ENCODE measurements around the gene GIMAP5. TPM values are rescaled to one million over a fixed set of nuclear protein-coding genes. Genes with fewer than 3 reads are reported as not detected.

Gene GIMAP5
- total and polyA plus RNA-seq, 9 donors = 6.1 to 11.6 (median 9.3) TPM

Other genes with a start within 250 kb of the GIMAP5 start
- 5.9 TPM for gene GIMAP7, start 222.5 kb upstream of the GIMAP5 start, total RNA-seq
- 10 to 100 TPM in 7 of 8 donors, 1 to 10 TPM in 1; 9.0 to 12.8 (median 11.1) TPM for gene GIMAP7, start 222.5 kb upstream of the GIMAP5 start, polyA plus RNA-seq (ENCODE audit: insufficient read depth in 1 of 8, insufficient read length in 8 of 8, low replicate concordance in 1 of 8)
- gene GIMAP4, start 170.0 kb upstream of the GIMAP5 start, total RNA-seq = 23.4 TPM
- gene GIMAP4, start 170.0 kb upstream of the GIMAP5 start, polyA plus RNA-seq (ENCODE audit: insufficient read depth in 1 of 8, insufficient read length in 8 of 8, low replicate concordance in 1 of 8) = 10 to 100 TPM; 17.7 to 26.9 (median 20.6) TPM
- 18.7 TPM for gene GIMAP6, start 105.0 kb upstream of the GIMAP5 start, total RNA-seq
- gene GIMAP6, start 105.0 kb upstream of the GIMAP5 start, polyA plus RNA-seq (ENCODE audit: insufficient read depth in 1 of 8, insufficient read length in 8 of 8, low replicate concordance in 1 of 8) = 10 to 100 TPM; 15.4 to 19.0 (median 17.0) TPM
- 7.4 TPM for gene GIMAP2, start 51.7 kb upstream of the GIMAP5 start, total RNA-seq
- 1 to 10 TPM; 4.3 to 6.7 (median 5.7) TPM for gene GIMAP2, start 51.7 kb upstream of the GIMAP5 start, polyA plus RNA-seq (ENCODE audit: insufficient read depth in 1 of 8, insufficient read length in 8 of 8, low replicate concordance in 1 of 8)
- 3.1 TPM for gene GIMAP1, start 20.8 kb upstream of the GIMAP5 start, total RNA-seq
- 1 to 10 TPM; 2.5 to 3.4 (median 2.9) TPM for gene GIMAP1, start 20.8 kb upstream of the GIMAP5 start, polyA plus RNA-seq (ENCODE audit: insufficient read depth in 1 of 8, insufficient read length in 8 of 8, low replicate concordance in 1 of 8)
- gene TMEM176B, start 62.9 kb downstream of the GIMAP5 start, total RNA-seq = 7.7 TPM
- 10 to 100 TPM in 7 of 8 donors, 1 to 10 TPM in 1; 9.4 to 16.7 (median 11.9) TPM for gene TMEM176B, start 62.9 kb downstream of the GIMAP5 start, polyA plus RNA-seq (ENCODE audit: insufficient read depth in 1 of 8, insufficient read length in 8 of 8, low replicate concordance in 1 of 8)
- gene TMEM176A, start 63.4 kb downstream of the GIMAP5 start, total RNA-seq = 6.2 TPM
- 10 to 100 TPM in 7 of 8 donors, 1 to 10 TPM in 1; 9.9 to 19.4 (median 14.1) TPM for gene TMEM176A, start 63.4 kb downstream of the GIMAP5 start, polyA plus RNA-seq (ENCODE audit: insufficient read depth in 1 of 8, insufficient read length in 8 of 8, low replicate concordance in 1 of 8)
- 0.04 TPM for gene AOC1, start 115.1 kb downstream of the GIMAP5 start, total RNA-seq
- 1 to 10 TPM in 2 of 8 donors, under 1 TPM in 3, not detected in 3; 0.13 to 6.1 (median 0.27) TPM for gene AOC1, start 115.1 kb downstream of the GIMAP5 start, polyA plus RNA-seq (ENCODE audit: insufficient read depth in 1 of 8, insufficient read length in 8 of 8, low replicate concordance in 1 of 8)
- gene KCNH2, start 240.9 kb downstream of the GIMAP5 start, total RNA-seq = 9.7 TPM
- 10 to 100 TPM; 14.4 to 26.9 (median 20.2) TPM for gene KCNH2, start 240.9 kb downstream of the GIMAP5 start, polyA plus RNA-seq (ENCODE audit: insufficient read depth in 1 of 8, insufficient read length in 8 of 8, low replicate concordance in 1 of 8)